ENCODE measurements around the gene RCAN3.
"Not testable (repeated sequence)": the region's sequence is repeated elsewhere in the genome, so short reads cannot be mapped to it uniquely, and the experiment has no call there.

RCAN3 gene

GRCh38 chr1:24545662-24546061 is 43.0 kb downstream of the RCAN3 start:
- ATAC-seq (ENCODE audit: insufficient read depth, low read depth): no peak
- no peak overlapping the region for H2AFZ ChIP-seq (ENCODE audit: low read depth, low read length)
- no peaks in the 10 kb centered on the region for H3K79me2 ChIP-seq (ENCODE audit: insufficient read depth, low read length)

GRCh38 chr1:24547195-24547594 is 44.6 kb downstream of the RCAN3 start:
- Histone ChIP-seq H4K20me1 (ENCODE audit: insufficient read depth, low read length) (no peaks in the 10 kb centered on the region), H3K27ac (ENCODE audit: low read length) (no peak overlapping the region), H3K4me2 (ENCODE audit: insufficient read depth, low read length) (no peak overlapping the region), H2AFZ (ENCODE audit: low read depth, low read length) (no peak overlapping the region), H3K9ac (ENCODE audit: low read depth, low read length) (no peak overlapping the region), H3K36me3 (ENCODE audit: insufficient read depth, low read length) (no peaks in the 10 kb centered on the region), H3K9me3 (ENCODE audit: insufficient read depth, low read length, severe bottlenecking) (no peaks in the 10 kb centered on the region), H3K4me1 (ENCODE audit: insufficient read depth, low read length) (no peaks in the 10 kb centered on the region), H3K27me3 (ENCODE audit: insufficient read depth, low read length, poor library complexity) (peaks cover 32% of the 10 kb centered on the region), H3K79me2 (ENCODE audit: insufficient read depth, low read length) (no peaks in the 10 kb centered on the region), H3K4me3 (ENCODE audit: low read depth in 1 of 2, low read length in 2 of 2) (no peak overlapping the region)
- DNase-seq: no peak
- no peak for ATAC-seq (ENCODE audit: insufficient read depth, low read depth)
- TF ChIP-seq, protein P1, sequence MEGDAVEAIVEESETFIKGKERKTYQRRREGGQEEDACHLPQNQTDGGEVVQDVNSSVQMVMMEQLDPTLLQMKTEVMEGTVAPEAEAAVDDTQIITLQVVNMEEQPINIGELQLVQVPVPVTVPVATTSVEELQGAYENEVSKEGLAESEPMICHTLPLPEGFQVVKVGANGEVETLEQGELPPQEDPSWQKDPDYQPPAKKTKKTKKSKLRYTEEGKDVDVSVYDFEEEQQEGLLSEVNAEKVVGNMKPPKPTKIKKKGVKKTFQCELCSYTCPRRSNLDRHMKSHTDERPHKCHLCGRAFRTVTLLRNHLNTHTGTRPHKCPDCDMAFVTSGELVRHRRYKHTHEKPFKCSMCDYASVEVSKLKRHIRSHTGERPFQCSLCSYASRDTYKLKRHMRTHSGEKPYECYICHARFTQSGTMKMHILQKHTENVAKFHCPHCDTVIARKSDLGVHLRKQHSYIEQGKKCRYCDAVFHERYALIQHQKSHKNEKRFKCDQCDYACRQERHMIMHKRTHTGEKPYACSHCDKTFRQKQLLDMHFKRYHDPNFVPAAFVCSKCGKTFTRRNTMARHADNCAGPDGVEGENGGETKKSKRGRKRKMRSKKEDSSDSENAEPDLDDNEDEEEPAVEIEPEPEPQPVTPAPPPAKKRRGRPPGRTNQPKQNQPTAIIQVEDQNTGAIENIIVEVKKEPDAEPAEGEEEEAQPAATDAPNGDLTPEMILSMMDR (IDR thresholded peaks at IDR 0.05; ENCODE audit: borderline replicate concordance, extremely low read depth, low read length, poor library complexity, severe bottlenecking): no peak
- no peak for TF ChIP-seq EZH2 (IDR thresholded peaks at IDR 0.05; ENCODE audit: borderline replicate concordance, low read depth, low read length, severe bottlenecking)

More at GRCh38 chr1:24545662-24546061, 43.0 kb downstream of the RCAN3 start:
- no peak overlapping the region for H3K27ac ChIP-seq (ENCODE audit: low read length)
- H3K9ac ChIP-seq (ENCODE audit: low read depth, low read length): no peak overlapping the region
- TF ChIP-seq EZH2 (IDR thresholded peaks at IDR 0.05; ENCODE audit: borderline replicate concordance, low read depth, low read length, severe bottlenecking): no peak
- TF ChIP-seq, protein P1 (IDR thresholded peaks at IDR 0.05; ENCODE audit: borderline replicate concordance, extremely low read depth, low read length, poor library complexity, severe bottlenecking): no peak
- DNase-seq: no peak
- no peaks in the 10 kb centered on the region for H3K4me1 ChIP-seq (ENCODE audit: insufficient read depth, low read length)
- no peaks in the 10 kb centered on the region for H4K20me1 ChIP-seq (ENCODE audit: insufficient read depth, low read length)
- H3K27me3 ChIP-seq (ENCODE audit: insufficient read depth, low read length, poor library complexity): peaks cover 30% of the 10 kb centered on the region
- H3K9me3 ChIP-seq (ENCODE audit: insufficient read depth, low read length, severe bottlenecking): no peaks in the 10 kb centered on the region
- H3K4me2 ChIP-seq (ENCODE audit: insufficient read depth, low read length): no peak overlapping the region
- H3K4me3 ChIP-seq (ENCODE audit: low read depth in 1 of 2, low read length in 2 of 2): no peak overlapping the region
- no peaks in the 10 kb centered on the region for H3K36me3 ChIP-seq (ENCODE audit: insufficient read depth, low read length)

DNA sequence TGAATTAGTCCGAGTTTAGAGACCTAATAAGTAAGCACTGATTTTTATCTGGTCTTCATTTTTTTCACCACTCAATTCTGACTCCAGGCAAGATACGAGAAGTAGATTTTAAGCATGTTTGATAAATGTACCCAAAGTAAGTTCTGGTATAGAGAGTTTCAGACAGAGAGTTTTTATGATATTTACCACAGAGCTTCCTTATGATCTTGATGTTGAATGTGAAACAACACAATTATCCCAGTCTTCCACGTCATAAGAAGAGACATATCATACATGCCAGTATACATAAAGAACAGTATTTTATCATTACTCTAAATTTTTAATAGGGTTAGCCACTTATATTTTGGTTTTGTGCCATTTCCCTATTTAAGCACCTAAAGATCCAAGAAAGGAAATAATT is 45.4 kb downstream of the RCAN3 start:
- H3K4me3 ChIP-seq (ENCODE audit: low read depth in 1 of 2, low read length in 2 of 2): no peak overlapping the region
- H3K36me3 ChIP-seq (ENCODE audit: insufficient read depth, low read length): no peaks in the 10 kb centered on the region
- no peaks in the 10 kb centered on the region for H3K9me3 ChIP-seq (ENCODE audit: insufficient read depth, low read length, severe bottlenecking)
- H2AFZ ChIP-seq (ENCODE audit: low read depth, low read length): no peak overlapping the region
- ATAC-seq (ENCODE audit: insufficient read depth, low read depth) (no peak), DNase-seq (no peak)
- H3K4me1 ChIP-seq (ENCODE audit: insufficient read depth, low read length): no peaks in the 10 kb centered on the region
- no peaks in the 10 kb centered on the region for H4K20me1 ChIP-seq (ENCODE audit: insufficient read depth, low read length)
- no peak overlapping the region for H3K9ac ChIP-seq (ENCODE audit: low read depth, low read length)
- H3K27me3 ChIP-seq (ENCODE audit: insufficient read depth, low read length, poor library complexity): peaks cover 33% of the 10 kb centered on the region
- no peak for TF ChIP-seq EZH2 (IDR thresholded peaks at IDR 0.05; ENCODE audit: borderline replicate concordance, low read depth, low read length, severe bottlenecking)
- TF ChIP-seq, protein P1 (IDR thresholded peaks at IDR 0.05; ENCODE audit: borderline replicate concordance, extremely low read depth, low read length, poor library complexity, severe bottlenecking): no peak
- no peak overlapping the region for H3K4me2 ChIP-seq (ENCODE audit: insufficient read depth, low read length)
- no peak overlapping the region for H3K27ac ChIP-seq (ENCODE audit: low read length)
- no peaks in the 10 kb centered on the region for H3K79me2 ChIP-seq (ENCODE audit: insufficient read depth, low read length)

- not testable (repeated sequence) for ATAC-seq (ENCODE audit: insufficient read depth, low read depth); DNase-seq; H3K9me3 ChIP-seq (ENCODE audit: insufficient read depth, low read length, severe bottlenecking); H3K4me1 ChIP-seq (ENCODE audit: insufficient read depth, low read length); H2AFZ ChIP-seq (ENCODE audit: low read depth, low read length); H3K4me3 ChIP-seq (ENCODE audit: low read depth in 1 of 2, low read length in 2 of 2); H3K27ac ChIP-seq (ENCODE audit: low read length); H3K4me2 ChIP-seq (ENCODE audit: insufficient read depth, low read length); H3K79me2 ChIP-seq (ENCODE audit: insufficient read depth, low read length); H3K9ac ChIP-seq (ENCODE audit: low read depth, low read length); H4K20me1 ChIP-seq (ENCODE audit: insufficient read depth, low read length); H3K36me3 ChIP-seq (ENCODE audit: insufficient read depth, low read length)
- peaks cover 33% of the 10 kb centered on the region for H3K27me3 ChIP-seq (ENCODE audit: insufficient read depth, low read length, poor library complexity)
Measured at GRCh38 chr1:24549210-24549609, 46.6 kb downstream of the RCAN3 start.

Measured in DND-41 (cell line).